GM18502 (cell line): Measurements from ENCODE around the gene TP73.
"Not testable (repeated sequence)": the region's sequence is repeated elsewhere in the genome, so short reads cannot be mapped to it uniquely, and the experiment has no call there.

Source experiments
- ATAC-seq: cut with Tn5 transposase; IDR thresholded peaks from one replicate; pipeline ENCODE4 v1.9.1; 2021; ENCODE audit warnings: mild to moderate bottlenecking; ENCODE audit not compliant: unreplicated experiment, poor library complexity

Gene TP73

GRCh38 chr1:3735027-3735681 lies 82.8 kb downstream of the TP73 start:
- no peak for ATAC-seq

- ATAC-seq: no peak
Observed at GRCh38 chr1:3735688-3736087, 83.4 kb downstream of the TP73 start.

DNA sequence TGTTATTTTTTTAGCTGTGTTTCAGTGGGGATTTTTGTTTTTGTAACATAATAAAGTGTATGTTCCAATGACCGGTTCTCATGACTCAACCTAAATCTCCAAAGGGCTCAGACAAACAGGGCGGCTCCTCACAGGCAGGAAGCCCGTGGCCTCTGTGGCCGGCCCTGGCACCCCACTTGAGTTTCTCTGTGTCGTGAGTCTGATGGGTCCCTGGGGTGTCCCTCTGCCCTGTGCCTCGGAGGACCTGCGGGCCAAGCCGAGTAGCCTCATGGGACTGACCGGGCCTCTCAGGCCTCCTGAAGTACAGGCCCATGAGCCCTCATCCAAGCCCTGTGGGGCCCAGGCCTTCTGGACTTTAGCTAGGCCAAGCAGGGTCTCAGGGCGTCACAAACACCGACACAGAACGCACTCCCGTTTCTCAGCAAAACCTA lies 83.8 kb downstream of the TP73 start:
- ATAC-seq: no peak

DNA sequence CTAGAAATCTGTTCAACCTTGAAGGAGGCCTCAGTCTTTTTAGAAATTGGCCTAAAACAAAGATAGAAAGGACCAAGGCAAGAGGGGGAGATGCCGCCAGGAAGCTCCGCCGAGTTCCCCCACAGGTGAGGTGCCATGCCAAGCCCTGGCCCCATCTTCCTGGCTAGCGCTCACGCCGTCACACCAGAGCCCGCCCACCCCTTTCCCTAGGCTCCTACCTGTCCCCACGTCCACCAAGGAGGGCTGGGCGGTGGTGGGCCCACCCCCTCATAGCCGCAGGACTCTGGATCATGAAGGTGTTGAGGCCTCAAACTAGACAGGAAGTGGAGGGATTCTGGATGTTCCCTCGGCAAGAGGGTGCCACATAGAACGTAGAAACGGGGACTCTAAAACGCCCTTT lies 84.4 kb downstream of the TP73 start:
- no peak for ATAC-seq

DNA sequence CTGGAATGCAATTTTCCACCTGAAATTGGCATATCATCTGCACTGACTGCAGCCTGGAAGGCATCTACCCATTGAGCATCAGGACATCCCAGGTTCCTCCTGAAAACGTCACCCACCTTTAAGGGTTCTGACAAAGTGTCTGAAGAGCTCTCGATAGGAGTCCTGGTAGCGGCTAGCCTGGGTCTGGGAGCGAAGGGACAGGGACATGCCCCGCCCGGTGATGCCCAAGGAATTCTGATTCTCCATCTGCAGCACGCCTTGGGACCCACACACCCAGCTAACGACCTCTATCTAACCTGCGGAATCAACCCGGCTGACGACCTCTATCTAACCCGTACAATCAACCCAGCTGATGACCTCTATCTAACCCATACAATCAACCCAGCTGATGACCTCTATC lies 86.6 kb downstream of the TP73 start:
- ATAC-seq: no peak

- ATAC-seq: no peak
Observed at GRCh38 chr1:3740042-3740441, 87.7 kb downstream of the TP73 start.

DNA sequence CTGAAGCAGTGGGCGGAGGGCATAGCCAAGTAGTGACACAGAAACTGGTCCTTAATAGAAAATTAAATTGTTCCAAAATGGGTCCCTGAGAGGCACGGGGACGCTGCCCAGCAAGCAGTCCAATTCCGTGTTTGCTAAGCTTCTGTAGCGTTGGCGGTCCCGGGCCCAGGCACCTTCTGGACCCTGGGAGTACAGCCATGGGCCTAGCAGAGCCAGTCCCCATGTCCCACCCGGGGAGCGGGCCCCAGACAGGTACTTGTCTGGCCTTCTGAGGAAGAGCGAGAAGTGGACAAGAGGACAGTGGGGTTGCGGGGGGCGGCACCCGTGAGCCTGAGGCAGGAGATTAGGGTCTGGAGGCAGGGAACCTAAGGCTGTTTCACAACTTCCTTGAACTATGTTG lies 88.4 kb downstream of the TP73 start:
- ATAC-seq: no peak

GRCh38 chr1:3741566-3742438 lies 89.5 kb downstream of the TP73 start:
- no peak for ATAC-seq

- no peak for ATAC-seq
Observed at GRCh38 chr1:3742439-3743298, 90.4 kb downstream of the TP73 start.

DNA sequence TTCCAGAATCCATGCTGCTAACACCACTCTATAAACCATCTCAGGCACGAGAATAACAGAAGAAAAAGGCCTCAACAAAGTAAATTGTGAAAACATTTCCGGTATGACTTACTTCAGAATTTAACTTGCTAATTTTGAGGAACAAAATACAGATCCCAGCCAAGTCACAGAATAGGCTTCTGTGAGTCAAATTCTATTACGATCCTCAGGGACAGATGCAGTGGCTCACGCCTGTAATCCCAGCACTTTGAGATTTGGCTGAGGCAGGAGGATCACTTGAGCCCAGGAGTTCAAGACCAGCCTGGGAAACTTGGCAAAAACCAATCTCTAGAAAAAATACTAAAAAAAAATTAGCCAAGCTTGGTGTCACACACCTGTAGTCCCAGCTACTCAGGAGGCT lies 91.1 kb downstream of the TP73 start:
- no peak for ATAC-seq

- no peak for ATAC-seq
Observed at GRCh38 chr1:3743826-3744225, 91.5 kb downstream of the TP73 start.

DNA sequence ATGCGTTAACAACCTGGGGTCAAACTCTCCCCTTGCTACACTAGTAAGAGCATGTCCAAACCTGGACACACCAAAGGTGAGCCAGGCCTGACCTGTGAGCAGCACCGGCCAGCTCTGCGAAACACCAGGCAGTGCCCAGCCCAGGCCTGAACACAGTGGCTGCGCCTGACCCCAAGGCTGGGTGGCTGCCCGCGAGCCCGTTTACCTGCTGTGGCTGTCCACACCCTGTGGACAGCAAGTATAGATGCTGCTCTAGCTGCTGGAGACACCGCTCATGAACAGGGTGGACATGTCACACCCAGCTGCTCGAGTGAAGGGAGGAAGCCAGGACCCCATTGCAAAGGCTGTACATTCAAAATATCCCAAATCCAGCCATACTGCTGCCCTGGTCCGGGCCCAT lies 92.3 kb downstream of the TP73 start:
- no peak for ATAC-seq

DNA sequence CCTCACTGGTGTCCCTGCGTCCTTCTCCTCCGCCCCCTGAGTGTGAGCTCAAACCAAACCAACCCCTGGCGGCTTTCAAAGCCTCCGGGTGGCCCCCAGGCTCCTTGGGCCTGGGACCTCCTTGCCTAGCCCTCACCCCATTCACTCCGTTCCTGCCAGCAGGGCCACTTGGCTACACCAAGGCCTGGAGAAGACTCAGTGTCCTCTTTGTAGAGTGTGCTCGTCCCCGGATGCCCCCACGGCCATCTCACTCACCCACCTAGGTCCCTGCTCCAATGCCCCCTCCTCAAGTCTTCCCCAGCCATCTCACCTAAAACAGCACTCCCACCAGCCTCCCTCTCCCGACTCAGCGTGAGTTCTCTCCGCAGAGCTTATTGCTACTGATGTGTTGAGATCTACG lies 92.8 kb downstream of the TP73 start:
- ATAC-seq: no peak

- ATAC-seq: no peak
Observed at GRCh38 chr1:3745590-3746381, 93.5 kb downstream of the TP73 start.

- peak; percentile 8 for ATAC-seq
Observed at GRCh38 chr1:3746389-3746829, 94.1 kb downstream of the TP73 start.

GRCh38 chr1:3746830-3747521 lies 94.7 kb downstream of the TP73 start:
- peak; percentile 87 for ATAC-seq

GRCh38 chr1:3747522-3747848 lies 95.2 kb downstream of the TP73 start:
- ATAC-seq: no peak

DNA sequence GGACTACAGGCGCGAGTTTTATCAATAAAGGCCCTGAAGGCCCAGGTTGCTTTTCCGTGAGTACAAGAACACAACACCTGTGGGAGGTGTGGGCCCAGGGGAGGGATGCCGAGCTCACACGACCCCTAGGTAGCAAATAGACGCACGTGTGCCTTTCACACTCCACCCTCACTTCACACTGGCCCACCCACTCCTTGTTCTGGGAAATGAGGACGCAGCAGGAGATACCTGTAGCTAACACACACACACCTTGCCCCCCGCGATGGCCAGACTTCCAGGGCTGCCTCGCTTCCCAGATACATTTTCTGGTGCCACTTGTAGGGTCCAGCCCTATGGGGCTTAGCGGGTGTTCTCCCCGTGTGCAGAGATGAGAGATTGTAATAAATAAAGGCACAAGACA lies 95.6 kb downstream of the TP73 start:
- no peak for ATAC-seq

DNA sequence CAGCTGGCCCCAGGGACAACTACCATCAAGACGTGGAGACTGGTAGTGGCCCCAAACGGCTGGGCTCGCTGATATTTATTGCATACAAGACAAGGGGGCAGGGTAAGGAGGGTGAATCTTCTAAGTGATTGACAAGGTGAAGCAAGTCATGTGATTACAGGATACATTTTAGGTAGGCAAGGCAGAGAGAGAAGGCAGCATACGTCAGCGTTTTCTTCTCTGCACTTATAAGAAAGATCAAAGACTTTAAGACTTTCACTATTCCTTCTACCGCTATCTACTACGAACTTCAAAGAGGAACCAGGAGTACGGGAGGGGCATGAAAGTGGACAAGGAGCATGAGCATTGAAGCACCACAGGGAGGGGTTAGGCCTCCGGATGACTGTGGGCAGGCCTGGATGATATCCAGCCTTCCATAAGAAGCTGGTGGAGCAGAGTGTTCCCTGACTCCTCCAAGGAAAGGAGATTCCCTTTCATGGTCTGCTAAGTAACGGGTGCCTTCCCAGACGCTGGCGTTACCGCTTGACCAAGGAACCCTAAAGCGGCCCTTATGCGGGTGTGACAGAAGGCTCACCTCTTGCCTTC lies 96.1 kb downstream of the TP73 start:
- not testable (repeated sequence) for ATAC-seq
